Thoracic aorta endothelial cell (primary cell): ENCODE results near the gene MAX. TPM values are rescaled to one million over a fixed set of nuclear protein-coding genes. Genes with fewer than 3 reads are reported as not detected.

Source experiments
- small RNA-seq: library from RNA; depleted of rRNA; stranded (forward); fragments of <200 nt; gene quantifications from one replicate; pipeline ENCODE3, GENCODE V24; 2012
- total RNA-seq: library from RNA; depleted of rRNA; stranded (reverse); fragments of >200 nt; gene quantifications from 2 replicates; pipeline ENCODE4 v1.2.3, GENCODE V29; 2012

The MAX gene, protein sequence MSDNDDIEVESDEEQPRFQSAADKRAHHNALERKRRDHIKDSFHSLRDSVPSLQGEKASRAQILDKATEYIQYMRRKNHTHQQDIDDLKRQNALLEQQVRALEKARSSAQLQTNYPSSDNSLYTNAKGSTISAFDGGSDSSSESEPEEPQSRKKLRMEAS
- total RNA-seq: 56.0 and 64.7 TPM in 2 replicates

DNA sequence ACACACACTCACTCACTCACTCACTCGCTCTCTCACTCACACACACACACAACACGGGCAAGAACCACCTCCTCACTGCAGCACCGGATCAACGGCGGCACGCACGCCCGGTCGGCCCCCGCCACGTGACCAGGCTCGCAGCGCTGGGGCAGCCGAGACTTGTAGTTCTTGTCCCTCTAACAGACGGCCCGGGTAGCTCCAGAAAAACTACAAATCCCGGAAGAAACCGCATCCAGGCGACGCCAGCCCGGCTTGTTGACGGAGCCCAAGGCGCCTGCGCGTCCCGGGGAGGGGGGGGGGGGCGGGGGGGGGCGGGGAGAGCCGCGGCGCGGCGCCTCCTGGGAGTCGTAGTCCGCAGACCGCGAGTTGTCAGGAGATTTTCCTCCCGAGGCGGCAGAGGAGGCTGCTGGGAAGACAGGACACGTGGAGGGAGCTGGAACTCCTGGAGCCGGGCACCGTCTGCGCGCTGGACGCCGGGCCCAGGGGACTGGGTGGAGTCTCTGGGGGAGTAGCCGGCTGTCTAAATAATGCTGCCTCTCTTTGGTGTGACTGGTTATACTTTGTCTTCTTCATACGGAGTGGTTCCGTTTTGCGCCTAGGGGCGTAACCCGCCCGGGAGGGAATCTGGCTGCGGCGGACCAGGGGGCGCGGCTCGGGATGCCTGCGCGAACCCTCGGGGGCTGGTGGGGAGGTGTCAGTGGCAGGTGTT is at the start of gene MAX:
MAX (minus strand) TSS at position 77 of the 709 bp plus-strand sequence. CDS start 178 bp downstream, outside the sequence.

Small RNAs within 50 kb of the gene (small RNA-seq; reads per million reads assigned to genes)
- gene MIR4706 (0.77 reads per million, percentile 8 among the genes with 10 or more reads in this experiment), gene RNU2-14P (0.63 reads per million)

Other genes starting within 250 kb of the MAX start
- under 0.01 and 0.13 TPM in 2 replicates for gene SPTB, start 222.6 kb downstream of the MAX start, total RNA-seq
- gene CHURC1, start 188.1 kb downstream of the MAX start, total RNA-seq: 72.8 and 92.7 TPM in 2 replicates
- not detected in 2 replicates for gene GPX2, start 159.8 kb downstream of the MAX start, total RNA-seq
- 15.7 and 17.0 TPM in 2 replicates for gene RAB15, start 130.2 kb downstream of the MAX start, total RNA-seq
- gene FNTB, start 115.6 kb downstream of the MAX start, total RNA-seq: 14.9 and 15.4 TPM in 2 replicates